ENCODE results near the gene RNF5.
A peak's percentile ranks its signal among the peaks of the same experiment; 100 is the strongest.

RNF5 gene

GRCh38 chr6:32176476-32177182 is 1.6 kb upstream of the RNF5 start:
- no peak for TF ChIP-seq CTCF (conservative IDR thresholded peaks at IDR 0.05; ENCODE audit: control insufficient read depth, insufficient read depth, low read depth, low read length)
- peak; percentile 85 for DNase-seq (ENCODE audit: low read depth)
- peak overlapping the region; percentile 94 for H3K4me3 ChIP-seq (ENCODE audit: control insufficient read depth, low read depth, low read length)

GRCh38 chr6:32177183-32177787 is 920 bp upstream of the RNF5 start:
- peak overlapping the region; percentile 94 for H3K4me3 ChIP-seq (ENCODE audit: control insufficient read depth, low read depth, low read length)
- DNase-seq (ENCODE audit: low read depth) = no peak
- TF ChIP-seq CTCF (conservative IDR thresholded peaks at IDR 0.05; ENCODE audit: control insufficient read depth, insufficient read depth, low read depth, low read length) = no peak

- H3K4me3 ChIP-seq (ENCODE audit: control insufficient read depth, low read depth, low read length) = peak overlapping the region; percentile 94
- DNase-seq (ENCODE audit: low read depth) = no peak
- no peak for TF ChIP-seq CTCF (conservative IDR thresholded peaks at IDR 0.05; ENCODE audit: control insufficient read depth, insufficient read depth, low read depth, low read length)
These were observed 589 bp downstream of the RNF5 start for GRCh38 chr6:32178547-32179440.

- no peak overlapping the region for H3K4me3 ChIP-seq (ENCODE audit: control insufficient read depth, low read depth, low read length)
- no peak for DNase-seq (ENCODE audit: low read depth)
These were observed 1.7 kb downstream of the RNF5 start for GRCh38 chr6:32179766-32180405.

GRCh38 chr6:32181148-32181702 is 3.0 kb downstream of the RNF5 start:
- no peak for DNase-seq (ENCODE audit: low read depth)
- no peak overlapping the region for H3K4me3 ChIP-seq (ENCODE audit: control insufficient read depth, low read depth, low read length)
- no peak for TF ChIP-seq CTCF (conservative IDR thresholded peaks at IDR 0.05; ENCODE audit: control insufficient read depth, insufficient read depth, low read depth, low read length)

More at GRCh38 chr6:32179766-32180405, 1.7 kb downstream of the RNF5 start:
- TF ChIP-seq CTCF (conservative IDR thresholded peaks at IDR 0.05; ENCODE audit: control insufficient read depth, insufficient read depth, low read depth, low read length) = no peak

- TF ChIP-seq CTCF (conservative IDR thresholded peaks at IDR 0.05; ENCODE audit: control insufficient read depth, insufficient read depth, low read depth, low read length) = no peak
- no peak for DNase-seq (ENCODE audit: low read depth)
- no peak overlapping the region for H3K4me3 ChIP-seq (ENCODE audit: control insufficient read depth, low read depth, low read length)
These were observed 3.8 kb downstream of the RNF5 start for GRCh38 chr6:32181915-32182529.

Data from fibroblast of mammary gland (primary cell).